Caco-2 (cell line): ENCODE results near the gene CDKN1B. TPM values are rescaled to one million over a fixed set of nuclear protein-coding genes. Genes with fewer than 3 reads are reported as not detected.

ENCODE experiments used
- BruUV-seq: library from RNA; stranded (reverse); fragments of 400-500 nt; replicated peaks from 2 replicates; lab custom pipeline; 2021; lab: Mats Ljungman, UMichigan
- CTCF ChIA-PET: fragments of 300-600 bp; sonication (Branson Sonifier 250); formaldehyde crosslinking; loops from one replicate; lab custom pipeline; 2022; ENCODE audit warnings: antibody characterized with exemption; lab: Charles Lee
- POLR2A ChIA-PET: fragments of 300-600 bp; sonication (Branson Sonifier 250); formaldehyde crosslinking; loops from one replicate; lab custom pipeline; 2022; ENCODE audit warnings: antibody characterized with exemption; lab: Charles Lee
- DNase-seq, 2 experiments: peaks; one replicate each; pipeline versions ENCODE4 v3.0.0 to v3.0.0-alpha.2; 2020 to 2022
- H3K27me3 ChIP-seq: replicated peaks from 2 replicates; pipeline ENCODE4 v1.6.0; 2011; ENCODE audit warnings: low read length; ENCODE audit not compliant: control insufficient read depth, insufficient read depth
- H3K36me3 ChIP-seq: 2 replicates; pipeline ENCODE4 v1.5.1; 2011; ENCODE audit warnings: low read length; ENCODE audit not compliant: control insufficient read depth, insufficient read depth
- H3K4me1 ChIP-seq: fragments of 250-450 bp; sonication (Bioruptor Pico); 2 replicates; pipeline ENCODE4 v1.5.1; 2020; ENCODE audit warnings: mild to moderate bottlenecking
- H3K4me3 ChIP-seq: 2 replicates; pipeline ENCODE4 v1.5.1; 2011; ENCODE audit warnings: low read depth, mild to moderate bottlenecking, control low read depth, low read length
- H3K9me3 ChIP-seq: fragments of 250-450 bp; sonication (Bioruptor Pico); 2 replicates; pipeline ENCODE4 v1.5.1; 2020; ENCODE audit warnings: mild to moderate bottlenecking, moderate library complexity
- H3K27ac Mint-ChIP-seq: one replicate; pipeline ENCODE4 v1.8.0; 2022; ENCODE audit warnings: mixed read lengths; ENCODE audit not compliant: unreplicated experiment
- H3K27me3 Mint-ChIP-seq: one replicate; pipeline ENCODE4 v1.8.0; 2022; ENCODE audit warnings: mixed read lengths; ENCODE audit not compliant: insufficient read depth, unreplicated experiment
- H3K36me3 Mint-ChIP-seq: one replicate; pipeline ENCODE4 v1.8.0; 2022; ENCODE audit warnings: mild to moderate bottlenecking, mixed read lengths; ENCODE audit not compliant: insufficient read depth, unreplicated experiment
- H3K4me1 Mint-ChIP-seq: one replicate; pipeline ENCODE4 v1.8.0; 2022; ENCODE audit warnings: low read depth, mixed read lengths; ENCODE audit not compliant: unreplicated experiment
- H3K4me3 Mint-ChIP-seq: one replicate; pipeline ENCODE4 v1.8.0; 2022; ENCODE audit warnings: mild to moderate bottlenecking, moderate library complexity, mixed read lengths; ENCODE audit not compliant: unreplicated experiment
- H3K9me3 Mint-ChIP-seq: one replicate; pipeline ENCODE4 v1.8.0; 2022; ENCODE audit warnings: mixed read lengths; ENCODE audit not compliant: unreplicated experiment
- CTCF ChIP-seq, 2 experiments: fragments of 200-600 bp in 1 of 2; IDR thresholded peaks; 1 replicate in 1 of 2; 2 replicates in 1 of 2; pipeline versions ENCODE4 v1.5.1 to v1.8.0; 2011 to 2022; ENCODE audit warnings: antibody characterized with exemption in 1 of 2, control low read depth in 1 of 2, inconsistent platforms in 1 of 2, low read depth in 1 of 2, low read length in 1 of 2, mild to moderate bottlenecking in 1 of 2, moderate library complexity in 1 of 2; ENCODE audit not compliant: insufficient read depth in 1 of 2, severe bottlenecking in 1 of 2, unreplicated experiment in 1 of 2
- intact Hi-C: fragments of 100-400 bp; cut with micrococcal nuclease; formaldehyde crosslinking; loops from one replicate; pipeline ENCODE4 v1.10.0; 2022; ENCODE audit not compliant: unreplicated experiment
- total RNA-seq: library from RNA; stranded (reverse); gene quantifications from 2 replicates; pipeline ENCODE4 v1.2.3, GENCODE V29; 2022

CDKN1B gene
- total RNA-seq, 1 experiment from 2014 or later, result 115 TPM

DNA sequence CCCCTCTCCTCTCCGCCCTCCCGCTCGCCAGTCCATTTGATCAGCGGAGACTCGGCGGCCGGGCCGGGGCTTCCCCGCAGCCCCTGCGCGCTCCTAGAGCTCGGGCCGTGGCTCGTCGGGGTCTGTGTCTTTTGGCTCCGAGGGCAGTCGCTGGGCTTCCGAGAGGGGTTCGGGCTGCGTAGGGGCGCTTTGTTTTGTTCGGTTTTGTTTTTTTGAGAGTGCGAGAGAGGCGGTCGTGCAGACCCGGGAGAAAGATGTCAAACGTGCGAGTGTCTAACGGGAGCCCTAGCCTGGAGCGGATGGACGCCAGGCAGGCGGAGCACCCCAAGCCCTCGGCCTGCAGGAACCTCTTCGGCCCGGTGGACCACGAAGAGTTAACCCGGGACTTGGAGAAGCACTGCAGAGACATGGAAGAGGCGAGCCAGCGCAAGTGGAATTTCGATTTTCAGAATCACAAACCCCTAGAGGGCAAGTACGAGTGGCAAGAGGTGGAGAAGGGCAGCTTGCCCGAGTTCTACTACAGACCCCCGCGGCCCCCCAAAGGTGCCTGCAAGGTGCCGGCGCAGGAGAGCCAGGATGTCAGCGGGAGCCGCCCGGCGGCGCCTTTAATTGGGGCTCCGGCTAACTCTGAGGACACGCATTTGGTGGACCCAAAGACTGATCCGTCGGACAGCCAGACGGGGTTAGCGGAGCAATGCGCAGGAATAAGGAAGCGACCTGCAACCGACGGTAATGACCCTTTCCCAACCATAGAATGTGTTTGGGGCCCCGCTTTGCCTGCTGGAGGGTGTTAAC is 615 bp downstream of the CDKN1B start:
- Mint-ChIP-seq H3K4me3 (peak overlapping the region; percentile 76), H3K4me1 (peaks cover 47% of the 10 kb centered on the region), H3K27me3 (no peaks in the 10 kb centered on the region), H3K36me3 (peaks cover 58% of the 10 kb centered on the region), H3K27ac (peak overlapping the region; percentile 71), H3K9me3 (no peaks in the 10 kb centered on the region)
- Histone ChIP-seq H3K4me3 (peak overlapping the region; percentile 77), H3K9me3 (no peaks in the 10 kb centered on the region), H3K27me3 (no peaks in the 10 kb centered on the region), H3K36me3 (peaks cover 2% of the 10 kb centered on the region), H3K4me1 (peaks cover 49% of the 10 kb centered on the region)
- TF ChIP-seq CTCF (IDR thresholded peaks at IDR 0.05; ENCODE audit: insufficient read depth in 1 of 2, low read depth in 1 of 2, low read length in 1 of 2, severe bottlenecking in 1 of 2, unreplicated experiment in 1 of 2), result no peak
- intact Hi-C loops, result loop anchor here (1.0 to 10.0 kb wide), 7 partner anchors 8 to 453 kb away; partner anchors contain the start of genes BORCS5, DUSP16 and LRP6
- ChIA-PET CTCF (interaction anchor here (2.3 kb wide), 1 partner anchor 19 kb away, joined by 19 read pairs; no protein-coding TSS in a partner anchor), POLR2A (interaction anchor here (0.6 kb wide), 1 partner anchor 69 kb away, joined by 12 read pairs; no protein-coding TSS in a partner anchor)
- TSS peak; percentile 34 for BruUV-seq
- DNase-seq, result peak; percentile 59 to 66

GRCh38 chr12:12718381-12718759 is 1.2 kb downstream of the CDKN1B start:
- no peaks in the 10 kb centered on the region for H3K9me3 Mint-ChIP-seq
- intact Hi-C loops, result loop anchor here (5.0 to 10.0 kb wide), 3 partner anchors 341 to 454 kb away; partner anchors contain the start of genes BORCS5 and LRP6
- H3K4me1 ChIP-seq, result peaks cover 50% of the 10 kb centered on the region
- BruUV-seq, result no TSS peak
- H3K9me3 ChIP-seq, result no peaks in the 10 kb centered on the region
- ChIA-PET POLR2A (interaction anchor here (0.6 kb wide), 2 partner anchors 16 to 69 kb away, joined by 4 to 12 read pairs; no protein-coding TSS in a partner anchor), CTCF (no interaction called here)
- peaks cover 2% of the 10 kb centered on the region for H3K36me3 ChIP-seq
- H3K4me1 Mint-ChIP-seq, result peaks cover 44% of the 10 kb centered on the region
- H3K27me3 Mint-ChIP-seq, result no peaks in the 10 kb centered on the region
- TF ChIP-seq CTCF (IDR thresholded peaks at IDR 0.05; ENCODE audit: insufficient read depth in 1 of 2, low read depth in 1 of 2, low read length in 1 of 2, severe bottlenecking in 1 of 2, unreplicated experiment in 1 of 2), result no peak
- H3K27ac Mint-ChIP-seq, result peak overlapping the region; percentile 71
- H3K27me3 ChIP-seq, result no peaks in the 10 kb centered on the region
- peaks cover 64% of the 10 kb centered on the region for H3K36me3 Mint-ChIP-seq
- peak overlapping the region; percentile 77 for H3K4me3 ChIP-seq
- H3K4me3 Mint-ChIP-seq, result peak overlapping the region; percentile 76
- DNase-seq, result no peak

DNA sequence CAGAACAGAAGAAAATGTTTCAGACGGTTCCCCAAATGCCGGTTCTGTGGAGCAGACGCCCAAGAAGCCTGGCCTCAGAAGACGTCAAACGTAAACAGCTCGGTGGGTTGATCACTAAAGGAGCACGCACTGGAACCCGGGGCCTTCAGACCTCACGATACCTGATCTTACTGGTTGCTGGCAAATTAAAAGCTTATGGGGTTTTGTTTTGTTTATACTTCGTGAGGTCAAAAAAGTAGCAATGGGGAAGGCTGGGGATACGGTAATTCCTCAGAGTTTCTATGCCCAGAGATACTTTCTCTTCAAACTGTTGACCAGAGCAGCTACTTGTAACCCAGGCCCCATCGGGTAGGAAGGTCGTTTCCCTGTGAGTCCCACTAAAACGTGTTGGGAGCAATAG is 1.7 kb downstream of the CDKN1B start:
- no peaks in the 10 kb centered on the region for H3K9me3 ChIP-seq
- ChIA-PET CTCF (interaction anchor here (1.5 kb wide), 1 partner anchor 18 kb away, joined by 6 read pairs; no protein-coding TSS in a partner anchor), POLR2A (interaction anchor here (0.6 kb wide), 2 partner anchors 17 to 68 kb away, joined by 4 to 12 read pairs; no protein-coding TSS in a partner anchor)
- H3K27ac Mint-ChIP-seq, result peak overlapping the region; percentile 71
- H3K27me3 Mint-ChIP-seq, result no peaks in the 10 kb centered on the region
- peaks cover 69% of the 10 kb centered on the region for H3K36me3 Mint-ChIP-seq
- DNase-seq, result peak in 1 of 2 experiments; percentile 25
- peaks cover 39% of the 10 kb centered on the region for H3K4me1 Mint-ChIP-seq
- no peaks in the 10 kb centered on the region for H3K9me3 Mint-ChIP-seq
- peaks cover 46% of the 10 kb centered on the region for H3K4me1 ChIP-seq
- H3K27me3 ChIP-seq, result no peaks in the 10 kb centered on the region
- peak overlapping the region; percentile 76 for H3K4me3 Mint-ChIP-seq
- H3K36me3 ChIP-seq, result peaks cover 2% of the 10 kb centered on the region
- no peak for TF ChIP-seq CTCF (IDR thresholded peaks at IDR 0.05; ENCODE audit: insufficient read depth in 1 of 2, low read depth in 1 of 2, low read length in 1 of 2, severe bottlenecking in 1 of 2, unreplicated experiment in 1 of 2)
- intact Hi-C loops, result loop anchor here (5.0 to 10.0 kb wide), 3 partner anchors 342 to 454 kb away; partner anchors contain the start of genes BORCS5 and LRP6
- H3K4me3 ChIP-seq, result peak overlapping the region; percentile 77
- no TSS peak for BruUV-seq
